Measurements from ENCODE around the gene DIDO1. TPM values are rescaled to one million over a fixed set of nuclear protein-coding genes. Genes with fewer than 3 reads are reported as not detected.
A peak's percentile ranks its signal among the peaks of the same experiment; 100 is the strongest.

Gene DIDO1
- total RNA-seq, 1 donor from 2014 or later = 60.5 TPM

DNA sequence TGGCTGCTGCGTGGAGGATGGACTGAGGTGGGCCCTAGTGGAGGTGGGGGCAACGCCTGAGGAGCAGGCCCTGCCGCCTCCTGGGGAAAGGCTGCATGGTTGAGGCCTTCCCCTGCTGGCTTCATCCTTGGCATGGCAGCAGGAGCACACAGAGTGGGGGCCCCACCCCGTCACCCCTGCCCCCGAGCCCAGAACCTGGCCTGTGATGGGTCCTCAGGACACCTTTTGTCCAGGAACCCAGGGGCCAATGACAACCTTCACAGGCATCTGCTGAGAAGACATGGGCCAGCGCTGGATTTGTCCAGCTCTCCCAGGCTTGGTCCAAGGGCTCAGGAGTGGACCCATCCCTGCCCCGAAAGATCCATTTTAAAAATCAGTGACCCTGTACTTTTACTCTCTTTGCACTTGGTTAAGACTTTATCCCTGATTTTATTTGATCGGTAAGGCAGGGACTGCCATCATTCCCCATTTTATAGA is 25.6 kb upstream of the DIDO1 start:
- intact Hi-C loops (cut with micrococcal nuclease) = no loop called here
- Mint-ChIP-seq H3K27ac (peak overlapping the region; percentile 48), H3K4me3 (peak overlapping the region; percentile 39), H3K4me1 (ENCODE audit: low read depth) (peaks cover 15% of the 10 kb centered on the region), H3K27me3 (ENCODE audit: insufficient read depth) (no peaks in the 10 kb centered on the region), H3K9me3 (no peaks in the 10 kb centered on the region), H3K36me3 (ENCODE audit: low read depth) (peaks cover 33% of the 10 kb centered on the region)
- DNase-seq (ENCODE audit: low spot score) = no peak

DNA sequence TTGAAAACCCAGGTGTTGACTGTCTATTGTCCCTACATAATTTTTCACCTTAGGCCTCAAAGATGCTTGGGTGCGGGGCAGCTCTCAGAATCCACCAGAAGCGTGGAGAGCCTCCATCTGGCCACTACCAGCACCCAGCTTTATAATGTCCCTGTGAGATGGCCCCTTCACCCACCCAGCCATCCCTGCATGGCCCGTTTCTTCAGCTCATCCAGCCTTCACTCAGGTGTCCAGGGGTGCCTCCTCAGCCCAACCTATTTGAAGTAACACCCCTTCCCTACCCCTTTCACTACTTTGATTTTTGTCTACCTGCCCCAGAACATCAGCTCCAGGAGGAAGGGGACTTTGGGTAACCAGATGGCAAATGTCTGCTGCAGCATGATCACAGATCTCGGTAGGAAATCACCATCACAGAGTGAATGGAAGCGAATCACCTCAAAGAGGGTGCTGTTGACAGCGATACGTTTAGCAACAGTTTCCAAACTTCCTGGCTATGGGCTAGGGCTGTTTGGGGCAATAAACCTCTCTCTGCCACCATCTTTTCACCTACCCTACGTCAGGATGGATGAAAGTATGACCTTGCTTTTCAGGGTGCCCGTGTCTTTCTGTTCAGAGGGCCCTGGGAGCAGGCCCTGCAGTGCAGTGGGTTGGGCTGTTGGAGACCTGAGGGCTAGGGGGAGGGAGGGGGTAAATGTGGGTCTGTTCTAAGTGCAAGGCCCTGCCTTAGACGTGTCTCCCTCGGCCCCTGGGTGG is 25.0 kb upstream of the DIDO1 start:
- H3K36me3 Mint-ChIP-seq (ENCODE audit: low read depth) = peaks cover 36% of the 10 kb centered on the region

DNA sequence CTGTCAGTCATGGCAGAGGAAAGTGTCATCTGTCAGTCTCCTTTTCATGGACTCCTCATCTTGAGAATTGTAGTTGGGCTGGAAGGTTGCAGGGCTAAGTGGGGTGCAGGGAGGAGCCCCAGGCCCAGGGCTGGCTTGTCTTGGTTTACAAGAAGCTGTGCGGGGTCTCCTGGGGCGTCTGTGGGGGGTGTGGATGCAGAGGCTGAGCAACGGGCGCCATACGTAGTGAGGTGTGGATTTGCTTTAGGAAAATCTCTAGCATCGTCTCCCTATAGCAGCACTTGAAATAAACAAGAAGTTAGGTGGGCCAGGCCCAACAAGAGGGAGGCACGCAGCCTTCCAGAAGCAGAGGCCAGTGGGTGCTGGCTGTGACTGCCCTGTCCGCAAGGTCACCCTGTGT is 24.4 kb upstream of the DIDO1 start:
- Mint-ChIP-seq H3K27me3 (ENCODE audit: insufficient read depth) (no peaks in the 10 kb centered on the region), H3K36me3 (ENCODE audit: low read depth) (peaks cover 36% of the 10 kb centered on the region), H3K27ac (no peak overlapping the region), H3K4me3 (no peak overlapping the region), H3K4me1 (ENCODE audit: low read depth) (peaks cover 15% of the 10 kb centered on the region), H3K9me3 (no peaks in the 10 kb centered on the region)
- intact Hi-C loops (cut with micrococcal nuclease) = no loop called here
- DNase-seq (ENCODE audit: low spot score) = no peak

More for the DNA sequence above, 25.0 kb upstream of the DIDO1 start:
- Mint-ChIP-seq H3K9me3 (no peaks in the 10 kb centered on the region), H3K27ac (peak overlapping the region; percentile 52), H3K4me3 (no peak overlapping the region), H3K4me1 (ENCODE audit: low read depth) (peaks cover 15% of the 10 kb centered on the region), H3K27me3 (ENCODE audit: insufficient read depth) (no peaks in the 10 kb centered on the region)
- intact Hi-C loops (cut with micrococcal nuclease) = no loop called here
- DNase-seq (ENCODE audit: low spot score) = no peak

DNA sequence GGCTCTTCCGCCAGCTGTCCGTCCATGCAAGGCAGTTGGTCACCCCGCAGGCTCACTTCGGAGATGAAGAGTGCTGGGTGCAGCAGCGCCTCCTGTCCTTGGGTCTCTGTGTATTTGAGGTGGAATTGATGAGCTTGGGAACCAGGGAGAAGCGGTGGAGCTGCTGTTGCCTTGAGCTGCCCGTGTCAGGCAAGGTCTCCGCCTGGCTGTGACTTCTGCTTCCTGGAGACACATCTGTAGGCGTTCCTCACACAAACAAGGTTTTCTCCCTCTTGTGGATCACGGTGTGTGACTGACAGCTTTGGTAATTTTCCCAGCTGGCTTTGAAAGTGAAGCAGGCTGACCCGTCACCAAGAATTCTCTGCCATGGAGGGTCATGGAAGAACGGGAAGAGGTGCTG is 23.7 kb upstream of the DIDO1 start:
- Mint-ChIP-seq H3K36me3 (ENCODE audit: low read depth) (peaks cover 37% of the 10 kb centered on the region), H3K9me3 (no peaks in the 10 kb centered on the region), H3K27me3 (ENCODE audit: insufficient read depth) (no peaks in the 10 kb centered on the region), H3K4me3 (no peak overlapping the region), H3K27ac (no peak overlapping the region), H3K4me1 (ENCODE audit: low read depth) (peaks cover 15% of the 10 kb centered on the region)
- no peak for DNase-seq (ENCODE audit: low spot score)
- intact Hi-C loops (cut with micrococcal nuclease) = no loop called here

DNA sequence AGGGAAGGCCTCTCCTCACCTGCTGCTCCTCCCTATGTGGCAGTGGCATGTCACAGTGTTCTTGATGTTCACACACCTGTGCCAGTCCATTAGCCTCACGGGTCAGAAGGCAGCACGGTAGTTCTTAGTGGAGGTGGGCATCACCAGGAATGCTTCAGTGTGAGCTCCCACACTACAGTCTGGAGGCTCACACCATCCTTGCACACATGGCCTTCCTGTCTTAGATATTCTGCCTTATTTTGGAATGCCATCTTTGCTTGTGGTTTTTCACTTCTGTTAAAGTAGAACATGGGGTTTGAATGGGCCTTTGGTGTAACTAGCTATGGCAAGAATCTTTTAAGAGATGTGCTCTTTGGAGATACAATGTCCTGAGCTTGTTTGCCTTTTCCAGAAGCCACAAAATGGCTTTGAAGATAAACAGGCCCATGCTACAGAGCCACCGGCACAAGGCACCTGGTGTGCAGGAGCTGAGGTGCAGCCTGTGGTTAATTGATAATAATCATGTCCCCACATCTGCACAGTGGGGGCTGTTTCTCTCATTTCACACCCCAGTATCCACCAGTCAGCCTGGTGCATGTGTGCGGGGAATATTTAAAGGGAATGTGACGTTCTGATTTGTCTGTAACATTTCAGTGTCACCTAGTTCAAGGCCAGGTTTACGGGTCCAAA is 23.0 kb upstream of the DIDO1 start:
- no peak for DNase-seq (ENCODE audit: low spot score)
- intact Hi-C loops (cut with micrococcal nuclease) = no loop called here
- H3K9me3 Mint-ChIP-seq = no peaks in the 10 kb centered on the region
- H3K4me3 Mint-ChIP-seq = no peak overlapping the region
- peaks cover 13% of the 10 kb centered on the region for H3K4me1 Mint-ChIP-seq (ENCODE audit: low read depth)
- peaks cover 41% of the 10 kb centered on the region for H3K36me3 Mint-ChIP-seq (ENCODE audit: low read depth)
- no peak overlapping the region for H3K27ac Mint-ChIP-seq
- no peaks in the 10 kb centered on the region for H3K27me3 Mint-ChIP-seq (ENCODE audit: insufficient read depth)

DNA sequence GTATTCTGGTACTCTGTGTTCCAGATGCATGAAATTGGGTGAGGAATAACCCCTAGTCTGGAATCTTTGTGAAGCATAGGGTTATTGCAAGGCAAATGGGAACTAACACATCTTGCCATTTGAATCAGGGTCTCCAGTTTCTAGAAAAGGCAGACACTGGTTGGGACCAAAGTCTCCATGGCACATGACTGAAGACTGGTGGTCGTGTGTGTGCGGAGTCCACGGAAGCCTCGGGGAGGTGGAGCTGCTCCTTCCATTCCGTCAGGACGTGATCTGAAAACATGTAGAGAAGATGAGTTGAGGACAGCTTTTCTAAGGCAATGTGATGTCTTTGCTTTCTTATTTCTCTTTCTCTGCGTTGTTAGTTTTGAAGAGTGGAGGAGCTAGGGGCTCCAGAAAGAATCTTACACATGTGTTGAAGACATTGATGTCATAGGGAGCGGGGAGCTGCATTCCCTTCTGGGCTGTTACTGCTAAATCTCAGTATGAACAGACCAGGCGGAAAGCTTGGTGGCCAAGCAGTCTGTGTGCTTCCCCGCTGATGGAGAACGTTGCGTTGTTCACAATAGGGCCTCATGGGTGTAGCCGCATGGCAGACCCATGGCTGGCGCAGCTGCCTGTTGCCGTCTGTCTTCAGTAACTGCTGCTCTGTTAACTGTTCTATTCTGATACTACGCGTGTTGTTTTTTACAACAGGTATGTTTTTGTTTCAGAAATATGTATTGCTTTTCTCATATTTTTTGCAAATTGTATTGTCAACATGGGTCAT is 21.4 kb upstream of the DIDO1 start:
- Mint-ChIP-seq H3K27ac (no peak overlapping the region), H3K27me3 (ENCODE audit: insufficient read depth) (no peaks in the 10 kb centered on the region), H3K4me3 (no peak overlapping the region), H3K9me3 (no peaks in the 10 kb centered on the region), H3K4me1 (ENCODE audit: low read depth) (peaks cover 5% of the 10 kb centered on the region), H3K36me3 (ENCODE audit: low read depth) (peaks cover 53% of the 10 kb centered on the region)
- no peak for DNase-seq (ENCODE audit: low spot score)
- intact Hi-C loops (cut with micrococcal nuclease) = no loop called here

DNA sequence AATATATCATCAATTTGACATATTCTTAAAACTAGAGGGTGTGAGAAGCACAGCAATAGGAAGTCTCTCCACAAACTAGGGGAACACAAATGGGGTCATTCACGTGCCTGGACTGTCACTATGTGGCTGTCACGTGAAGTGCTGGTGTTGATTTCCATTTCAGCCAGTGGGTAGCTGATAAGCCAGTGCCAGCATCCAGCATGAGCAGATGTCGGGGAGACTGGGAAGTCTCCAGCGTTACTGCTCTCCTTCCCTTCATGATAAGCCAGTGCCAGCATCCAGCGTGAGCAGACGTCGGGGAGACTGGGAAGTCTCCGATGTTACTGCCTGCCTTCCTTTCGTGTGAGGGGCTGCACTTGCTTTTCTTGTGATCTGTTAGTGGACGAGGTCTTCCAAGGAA is 20.6 kb upstream of the DIDO1 start:
- Mint-ChIP-seq H3K27ac (no peak overlapping the region), H3K4me1 (ENCODE audit: low read depth) (peaks cover 5% of the 10 kb centered on the region), H3K4me3 (no peak overlapping the region)

DNA sequence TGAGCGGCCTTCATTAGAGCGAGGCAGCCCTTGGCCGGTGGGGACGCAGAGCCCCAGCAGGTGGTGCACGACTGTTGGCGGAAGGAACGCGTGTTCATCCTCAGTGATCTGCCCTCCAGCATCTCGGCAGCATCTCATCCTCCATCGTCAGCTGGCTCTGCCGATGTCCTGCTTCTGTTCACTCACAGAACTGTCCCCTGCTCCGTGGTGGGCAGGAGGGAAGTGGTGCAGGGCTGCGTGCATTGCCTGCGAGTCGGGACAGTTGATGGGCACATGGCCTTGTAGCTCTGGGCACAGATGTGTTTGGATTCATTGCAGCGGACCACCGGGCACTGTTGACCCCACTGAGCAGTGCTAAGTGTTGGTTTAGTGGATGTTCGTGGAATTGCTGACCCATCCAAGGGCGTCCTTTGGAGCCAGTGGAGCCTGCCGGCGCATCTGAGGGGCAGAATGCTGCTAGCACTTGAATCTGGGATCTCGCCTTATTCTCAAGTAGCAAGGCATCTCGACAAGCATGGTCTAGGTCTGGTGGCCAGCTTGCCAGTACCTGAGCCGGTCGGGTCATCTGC is 19.6 kb upstream of the DIDO1 start:
- peaks cover 59% of the 10 kb centered on the region for H3K36me3 Mint-ChIP-seq (ENCODE audit: low read depth)
- H3K27ac Mint-ChIP-seq = no peak overlapping the region

More for the DNA sequence above, 20.6 kb upstream of the DIDO1 start:
- intact Hi-C loops (cut with micrococcal nuclease) = no loop called here
- H3K27me3 Mint-ChIP-seq (ENCODE audit: insufficient read depth) = no peaks in the 10 kb centered on the region
- H3K9me3 Mint-ChIP-seq = no peaks in the 10 kb centered on the region
- no peak for DNase-seq (ENCODE audit: low spot score)
- peaks cover 55% of the 10 kb centered on the region for H3K36me3 Mint-ChIP-seq (ENCODE audit: low read depth)

DNA sequence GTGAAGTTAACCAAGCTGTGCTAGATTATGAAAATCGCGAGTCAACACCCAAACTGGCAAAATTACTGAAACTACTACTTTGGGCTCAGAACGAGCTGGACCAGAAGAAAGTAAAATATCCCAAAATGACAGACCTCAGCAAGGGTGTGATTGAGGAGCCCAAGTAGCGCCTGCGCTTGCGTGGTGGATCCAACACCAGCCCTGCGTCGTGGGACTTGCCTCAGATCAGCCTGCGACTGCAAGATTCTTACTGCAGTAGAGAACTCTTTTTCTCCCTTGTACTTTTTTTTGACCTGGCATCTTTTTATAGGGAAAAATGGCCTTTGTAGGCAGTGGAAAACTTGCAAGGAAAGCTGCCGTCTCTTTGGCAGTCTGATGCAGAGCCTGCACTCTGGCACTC is 18.4 kb upstream of the DIDO1 start:
- H3K9me3 Mint-ChIP-seq = no peaks in the 10 kb centered on the region
- H3K36me3 Mint-ChIP-seq (ENCODE audit: low read depth) = peaks cover 54% of the 10 kb centered on the region
- H3K4me3 Mint-ChIP-seq = no peak overlapping the region
- intact Hi-C loops (cut with micrococcal nuclease) = no loop called here
- no peak for DNase-seq (ENCODE audit: low spot score)
- H3K27me3 Mint-ChIP-seq (ENCODE audit: insufficient read depth) = no peaks in the 10 kb centered on the region
- H3K4me1 Mint-ChIP-seq (ENCODE audit: low read depth) = peaks cover 15% of the 10 kb centered on the region
- H3K27ac Mint-ChIP-seq = no peak overlapping the region

More for the DNA sequence above, 19.6 kb upstream of the DIDO1 start:
- Mint-ChIP-seq H3K27me3 (ENCODE audit: insufficient read depth) (no peaks in the 10 kb centered on the region), H3K4me3 (no peak overlapping the region), H3K4me1 (ENCODE audit: low read depth) (peaks cover 9% of the 10 kb centered on the region), H3K9me3 (no peaks in the 10 kb centered on the region)
- DNase-seq (ENCODE audit: low spot score) = no peak
- intact Hi-C loops (cut with micrococcal nuclease) = no loop called here

DNA sequence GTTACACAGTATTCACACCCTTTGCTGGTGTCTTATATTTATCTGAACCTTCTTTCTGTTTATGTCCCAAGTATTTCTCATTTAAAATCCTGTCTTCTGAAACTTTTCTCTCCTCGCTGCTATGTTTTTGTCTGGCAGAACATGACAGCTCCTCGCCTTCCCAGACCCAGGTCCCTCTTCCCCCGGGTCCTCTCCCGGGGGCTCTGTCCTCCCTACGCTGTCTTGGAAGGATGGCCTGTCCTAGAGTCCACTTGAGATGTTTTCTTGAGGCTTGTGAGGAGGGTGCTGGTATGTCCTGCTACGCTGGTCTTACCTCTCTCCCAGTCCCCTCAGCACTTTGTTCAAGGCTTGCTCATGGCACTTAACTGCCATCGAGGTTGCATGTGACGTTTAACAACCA is 17.9 kb upstream of the DIDO1 start:
- Mint-ChIP-seq H3K9me3 (no peaks in the 10 kb centered on the region), H3K27me3 (ENCODE audit: insufficient read depth) (no peaks in the 10 kb centered on the region), H3K27ac (peak overlapping the region; percentile 2), H3K36me3 (ENCODE audit: low read depth) (peaks cover 54% of the 10 kb centered on the region), H3K4me3 (no peak overlapping the region), H3K4me1 (ENCODE audit: low read depth) (peaks cover 20% of the 10 kb centered on the region)
- DNase-seq (ENCODE audit: low spot score) = no peak
- intact Hi-C loops (cut with micrococcal nuclease) = no loop called here

DNA sequence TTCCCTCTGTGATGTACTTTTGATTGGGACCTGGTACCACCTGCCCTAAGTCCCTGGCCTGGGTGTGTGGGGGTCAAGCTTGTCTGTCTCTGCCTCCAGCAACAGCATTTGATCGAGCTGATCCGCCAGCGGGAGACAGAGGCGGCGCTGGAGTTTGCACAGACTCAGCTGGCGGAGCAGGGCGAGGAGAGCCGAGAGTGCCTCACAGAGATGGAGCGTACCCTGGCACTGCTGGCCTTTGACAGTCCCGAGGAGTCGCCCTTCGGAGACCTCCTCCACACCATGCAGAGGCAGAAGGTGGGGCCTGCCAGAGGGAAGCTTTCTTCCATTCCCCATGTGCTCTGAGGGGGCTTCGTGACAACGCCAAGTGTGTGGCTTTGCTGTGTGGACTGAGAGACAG is 17.1 kb upstream of the DIDO1 start:
- H3K36me3 Mint-ChIP-seq (ENCODE audit: low read depth) = peaks cover 52% of the 10 kb centered on the region
- no peak for DNase-seq (ENCODE audit: low spot score)
- H3K4me1 Mint-ChIP-seq (ENCODE audit: low read depth) = peaks cover 27% of the 10 kb centered on the region
- H3K27ac Mint-ChIP-seq = no peak overlapping the region
- H3K27me3 Mint-ChIP-seq (ENCODE audit: insufficient read depth) = no peaks in the 10 kb centered on the region
- no peaks in the 10 kb centered on the region for H3K9me3 Mint-ChIP-seq
- H3K4me3 Mint-ChIP-seq = no peak overlapping the region
- intact Hi-C loops (cut with micrococcal nuclease) = no loop called here

DNA sequence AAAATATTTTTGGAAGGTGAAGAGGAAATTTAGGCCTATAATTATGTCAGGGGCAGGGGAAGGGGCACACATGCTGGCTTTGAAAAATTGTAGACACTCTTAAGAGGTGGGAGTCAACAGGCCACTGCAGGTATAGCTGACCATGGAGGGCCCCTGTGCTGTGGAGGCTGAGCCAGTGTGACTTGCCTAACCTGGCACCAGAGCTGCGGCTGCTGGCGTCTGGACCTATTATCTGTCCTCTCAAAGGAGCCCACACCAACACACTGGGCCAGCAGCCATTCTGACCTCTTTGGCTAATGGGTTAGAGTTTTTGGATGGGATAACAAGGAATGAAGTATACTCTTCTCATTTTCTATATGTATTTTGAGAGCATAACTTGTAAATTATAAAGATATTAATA is 16.2 kb upstream of the DIDO1 start:
- Mint-ChIP-seq H3K27me3 (ENCODE audit: insufficient read depth) (no peaks in the 10 kb centered on the region), H3K9me3 (no peaks in the 10 kb centered on the region), H3K27ac (no peak overlapping the region), H3K4me3 (no peak overlapping the region), H3K4me1 (ENCODE audit: low read depth) (peaks cover 28% of the 10 kb centered on the region), H3K36me3 (ENCODE audit: low read depth) (peaks cover 44% of the 10 kb centered on the region)
- no peak for DNase-seq (ENCODE audit: low spot score)
- intact Hi-C loops (cut with micrococcal nuclease) = no loop called here

DNA sequence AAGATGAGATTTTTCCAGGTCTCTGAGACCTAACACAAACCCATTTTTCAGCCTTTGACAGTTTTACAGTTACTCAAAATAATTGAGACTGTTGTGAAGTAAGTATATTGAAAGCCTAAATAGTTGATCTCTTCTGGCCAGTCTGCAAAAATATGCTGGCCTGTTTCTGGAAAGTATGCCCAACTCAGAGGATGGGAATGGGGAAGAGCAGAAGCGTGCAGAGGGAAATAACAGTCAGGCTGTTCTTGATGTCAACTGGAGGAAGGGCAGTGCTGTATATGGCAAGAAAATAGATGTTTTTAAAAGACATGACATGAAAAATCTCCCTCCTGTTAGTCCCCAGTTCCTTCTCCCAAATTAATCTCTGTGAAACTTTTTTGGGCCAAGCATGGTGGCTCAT is 15.5 kb upstream of the DIDO1 start:
- H3K4me3 Mint-ChIP-seq = no peak overlapping the region
- H3K27me3 Mint-ChIP-seq (ENCODE audit: insufficient read depth) = no peaks in the 10 kb centered on the region

More for the DNA sequence above, 15.5 kb upstream of the DIDO1 start:
- H3K4me1 Mint-ChIP-seq (ENCODE audit: low read depth) = peaks cover 31% of the 10 kb centered on the region
- peaks cover 42% of the 10 kb centered on the region for H3K36me3 Mint-ChIP-seq (ENCODE audit: low read depth)
- no peaks in the 10 kb centered on the region for H3K9me3 Mint-ChIP-seq
- no peak overlapping the region for H3K27ac Mint-ChIP-seq
- intact Hi-C loops (cut with micrococcal nuclease) = no loop called here
- DNase-seq (ENCODE audit: low spot score) = no peak
